Measurements from ENCODE around the gene CD8B.
"Not testable (repeated sequence)": the region's sequence is repeated elsewhere in the genome, so short reads cannot be mapped to it uniquely, and the experiment has no call there.

DNA sequence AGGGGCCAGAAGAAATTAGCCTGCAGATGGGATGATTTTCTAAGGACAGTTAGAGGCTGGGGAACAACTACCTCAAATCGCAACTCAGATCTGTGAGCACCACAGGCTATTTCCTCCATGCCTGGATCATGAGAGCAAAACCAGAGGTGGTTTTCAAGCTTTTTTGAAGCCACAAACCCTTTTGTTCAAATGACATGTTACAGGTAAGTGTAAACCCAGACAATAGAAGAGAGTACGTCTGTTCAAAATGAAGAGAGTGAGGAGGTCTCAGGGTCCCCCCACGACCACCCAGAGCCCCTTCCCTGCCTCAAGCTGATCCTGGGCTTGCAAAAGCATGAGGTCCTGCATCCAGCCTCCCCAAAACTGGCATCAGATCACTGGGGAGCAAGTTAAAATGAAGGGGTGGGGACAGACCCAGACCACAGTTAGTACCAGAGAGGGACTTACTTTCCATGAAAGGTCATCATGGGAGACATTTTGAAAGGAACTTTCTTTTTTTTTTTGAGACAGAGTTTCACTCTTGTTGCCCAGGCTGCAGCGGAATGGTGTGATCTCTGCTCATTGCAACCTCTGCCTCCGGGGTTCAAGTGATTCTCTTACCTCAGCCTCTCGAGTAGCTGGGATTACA is 19.0 kb downstream of the CD8B start:
- TF ChIP-seq, protein P1, sequence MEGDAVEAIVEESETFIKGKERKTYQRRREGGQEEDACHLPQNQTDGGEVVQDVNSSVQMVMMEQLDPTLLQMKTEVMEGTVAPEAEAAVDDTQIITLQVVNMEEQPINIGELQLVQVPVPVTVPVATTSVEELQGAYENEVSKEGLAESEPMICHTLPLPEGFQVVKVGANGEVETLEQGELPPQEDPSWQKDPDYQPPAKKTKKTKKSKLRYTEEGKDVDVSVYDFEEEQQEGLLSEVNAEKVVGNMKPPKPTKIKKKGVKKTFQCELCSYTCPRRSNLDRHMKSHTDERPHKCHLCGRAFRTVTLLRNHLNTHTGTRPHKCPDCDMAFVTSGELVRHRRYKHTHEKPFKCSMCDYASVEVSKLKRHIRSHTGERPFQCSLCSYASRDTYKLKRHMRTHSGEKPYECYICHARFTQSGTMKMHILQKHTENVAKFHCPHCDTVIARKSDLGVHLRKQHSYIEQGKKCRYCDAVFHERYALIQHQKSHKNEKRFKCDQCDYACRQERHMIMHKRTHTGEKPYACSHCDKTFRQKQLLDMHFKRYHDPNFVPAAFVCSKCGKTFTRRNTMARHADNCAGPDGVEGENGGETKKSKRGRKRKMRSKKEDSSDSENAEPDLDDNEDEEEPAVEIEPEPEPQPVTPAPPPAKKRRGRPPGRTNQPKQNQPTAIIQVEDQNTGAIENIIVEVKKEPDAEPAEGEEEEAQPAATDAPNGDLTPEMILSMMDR (IDR thresholded peaks at IDR 0.05), result not testable (repeated sequence)
- not testable (repeated sequence) for TF ChIP-seq POLR2A (IDR thresholded peaks at IDR 0.05)

All from right lobe of liver (tissue), 4 donors.